Smooth muscle cell (in vitro differentiated cells): ENCODE results near the gene CPN1. TPM values are rescaled to one million over a fixed set of nuclear protein-coding genes. Genes with fewer than 3 reads are reported as not detected.
A peak's percentile ranks its signal among the peaks of the same experiment; 100 is the strongest.

Source experiments
- DNase-seq: peaks from one replicate; lab custom pipeline; 2025; ENCODE audit not compliant: unreplicated experiment; lab: John Stamatoyannopoulos, UW
- H2AFZ ChIP-seq: fragments of 200-600 bp; sonication (generic); 2 replicates; pipeline ENCODE4 v1.6.0; 2016; ENCODE audit warnings: antibody characterized with exemption, low read depth, mild to moderate bottlenecking
- H3F3A ChIP-seq: fragments of 200-600 bp; sonication (generic); 2 replicates; pipeline ENCODE4 v1.6.0; 2017; ENCODE audit warnings: antibody characterized with exemption, low read depth
- H3K27ac ChIP-seq: fragments of 200-600 bp; sonication (generic); 2 replicates; pipeline ENCODE4 v1.5.1; 2016; ENCODE audit warnings: low read depth, mild to moderate bottlenecking
- H3K27me3 ChIP-seq: fragments of 200-600 bp; sonication (generic); 2 replicates; pipeline ENCODE4 v1.6.1; 2016; ENCODE audit warnings: low read depth, mild to moderate bottlenecking
- H3K36me3 ChIP-seq: fragments of 200-600 bp; sonication (generic); 2 replicates; pipeline ENCODE4 v1.5.1; 2016; ENCODE audit warnings: low read depth
- H3K4me1 ChIP-seq: fragments of 200-600 bp; sonication (generic); 2 replicates; pipeline ENCODE4 v1.5.1; 2016; ENCODE audit warnings: low read depth
- H3K4me2 ChIP-seq: fragments of 200-600 bp; sonication (generic); 2 replicates; pipeline ENCODE4 v1.6.0; 2016; ENCODE audit warnings: mild to moderate bottlenecking
- H3K4me3 ChIP-seq: fragments of 200-600 bp; sonication (generic); 2 replicates; pipeline ENCODE4 v1.5.1; 2016; ENCODE audit warnings: mild to moderate bottlenecking
- H3K79me2 ChIP-seq: fragments of 200-600 bp; sonication (generic); 2 replicates; pipeline ENCODE4 v1.6.0; 2016; ENCODE audit warnings: low read depth, mild to moderate bottlenecking
- H3K9ac ChIP-seq: fragments of 200-600 bp; sonication (generic); 2 replicates; pipeline ENCODE4 v1.6.0; 2016; ENCODE audit warnings: low read depth
- H3K9me3 ChIP-seq: fragments of 200-600 bp; sonication (generic); replicated peaks from 2 replicates; pipeline ENCODE4 v1.5.1; 2016; ENCODE audit warnings: low read depth
- H4K20me1 ChIP-seq: fragments of 200-600 bp; sonication (generic); 2 replicates; pipeline ENCODE4 v1.6.0; 2016; ENCODE audit warnings: low read depth
- WGBS: methylation state at CpG from one replicate; pipeline ENCODE4 v1.1.7; 2016; ENCODE audit warnings: low lambda C conversion rate; 5-methylcytosine and 5-hydroxymethylcytosine counted together
- polyA plus RNA-seq: library from polyadenylated mRNA; unstranded; fragments of >200 nt; fragmentation: Nextera tagmentation; extraction: Ambion mirVana; gene quantifications from 2 replicates; pipeline ENCODE4 v1.2.1, GENCODE V29; 2016
- total RNA-seq: library from RNA; depleted of rRNA; stranded (reverse); fragments of >200 nt; gene quantifications from 2 replicates; pipeline ENCODE4 v1.2.3, GENCODE V29; 2014
- TF ChIP-seq, protein P1 (sequence below): fragments of 200-600 bp; sonication (generic); IDR thresholded peaks from 2 replicates; pipeline ENCODE4 v1.5.1; 2017; ENCODE audit warnings: borderline replicate concordance, mild to moderate bottlenecking, antibody characterized with exemption; ENCODE audit not compliant: insufficient read depth, poor library complexity, severe bottlenecking

Gene CPN1
- total and polyA plus RNA-seq, 2 experiments from 2014 or later: not detected

DNA sequence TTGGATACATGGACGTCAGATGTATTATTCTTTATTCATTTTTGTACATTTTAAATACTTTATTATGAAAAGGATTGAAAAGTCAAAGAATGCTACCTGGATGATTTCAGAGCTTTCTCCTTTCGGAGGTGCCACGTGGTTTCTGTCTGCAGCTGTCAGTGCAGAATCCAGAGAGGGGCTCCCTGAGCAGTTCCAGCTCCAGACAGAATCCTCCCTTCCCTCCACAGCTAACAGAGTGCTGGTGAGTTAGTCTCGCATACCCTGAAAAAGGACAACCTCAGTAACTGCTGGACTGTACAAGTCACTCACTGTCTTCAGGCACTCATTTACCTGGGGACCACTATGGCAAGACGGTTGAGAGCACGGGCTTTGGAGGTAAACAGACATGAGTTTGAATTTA is 82.8 kb downstream of the CPN1 start:
- H3K27me3 ChIP-seq: no peaks in the 10 kb centered on the region
- H3K36me3 ChIP-seq: no peaks in the 10 kb centered on the region
- H3K4me1 ChIP-seq: peaks cover 31% of the 10 kb centered on the region
- H3K4me2 ChIP-seq: no peak overlapping the region
- peaks cover 19% of the 10 kb centered on the region for H3F3A ChIP-seq
- no peak overlapping the region for H2AFZ ChIP-seq
- DNase-seq: no peak
- TF ChIP-seq, protein P1, sequence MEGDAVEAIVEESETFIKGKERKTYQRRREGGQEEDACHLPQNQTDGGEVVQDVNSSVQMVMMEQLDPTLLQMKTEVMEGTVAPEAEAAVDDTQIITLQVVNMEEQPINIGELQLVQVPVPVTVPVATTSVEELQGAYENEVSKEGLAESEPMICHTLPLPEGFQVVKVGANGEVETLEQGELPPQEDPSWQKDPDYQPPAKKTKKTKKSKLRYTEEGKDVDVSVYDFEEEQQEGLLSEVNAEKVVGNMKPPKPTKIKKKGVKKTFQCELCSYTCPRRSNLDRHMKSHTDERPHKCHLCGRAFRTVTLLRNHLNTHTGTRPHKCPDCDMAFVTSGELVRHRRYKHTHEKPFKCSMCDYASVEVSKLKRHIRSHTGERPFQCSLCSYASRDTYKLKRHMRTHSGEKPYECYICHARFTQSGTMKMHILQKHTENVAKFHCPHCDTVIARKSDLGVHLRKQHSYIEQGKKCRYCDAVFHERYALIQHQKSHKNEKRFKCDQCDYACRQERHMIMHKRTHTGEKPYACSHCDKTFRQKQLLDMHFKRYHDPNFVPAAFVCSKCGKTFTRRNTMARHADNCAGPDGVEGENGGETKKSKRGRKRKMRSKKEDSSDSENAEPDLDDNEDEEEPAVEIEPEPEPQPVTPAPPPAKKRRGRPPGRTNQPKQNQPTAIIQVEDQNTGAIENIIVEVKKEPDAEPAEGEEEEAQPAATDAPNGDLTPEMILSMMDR: no peak
- H3K9ac ChIP-seq: no peak overlapping the region
- WGBS: 71% methylated on average over 6 of the region's 6 CpGs
- peaks cover 97% of the 10 kb centered on the region for H3K79me2 ChIP-seq
- peaks cover 58% of the 10 kb centered on the region for H4K20me1 ChIP-seq
- H3K27ac ChIP-seq: peak overlapping the region; percentile 10
- H3K4me3 ChIP-seq: no peak overlapping the region
- H3K9me3 ChIP-seq: no peaks in the 10 kb centered on the region

DNA sequence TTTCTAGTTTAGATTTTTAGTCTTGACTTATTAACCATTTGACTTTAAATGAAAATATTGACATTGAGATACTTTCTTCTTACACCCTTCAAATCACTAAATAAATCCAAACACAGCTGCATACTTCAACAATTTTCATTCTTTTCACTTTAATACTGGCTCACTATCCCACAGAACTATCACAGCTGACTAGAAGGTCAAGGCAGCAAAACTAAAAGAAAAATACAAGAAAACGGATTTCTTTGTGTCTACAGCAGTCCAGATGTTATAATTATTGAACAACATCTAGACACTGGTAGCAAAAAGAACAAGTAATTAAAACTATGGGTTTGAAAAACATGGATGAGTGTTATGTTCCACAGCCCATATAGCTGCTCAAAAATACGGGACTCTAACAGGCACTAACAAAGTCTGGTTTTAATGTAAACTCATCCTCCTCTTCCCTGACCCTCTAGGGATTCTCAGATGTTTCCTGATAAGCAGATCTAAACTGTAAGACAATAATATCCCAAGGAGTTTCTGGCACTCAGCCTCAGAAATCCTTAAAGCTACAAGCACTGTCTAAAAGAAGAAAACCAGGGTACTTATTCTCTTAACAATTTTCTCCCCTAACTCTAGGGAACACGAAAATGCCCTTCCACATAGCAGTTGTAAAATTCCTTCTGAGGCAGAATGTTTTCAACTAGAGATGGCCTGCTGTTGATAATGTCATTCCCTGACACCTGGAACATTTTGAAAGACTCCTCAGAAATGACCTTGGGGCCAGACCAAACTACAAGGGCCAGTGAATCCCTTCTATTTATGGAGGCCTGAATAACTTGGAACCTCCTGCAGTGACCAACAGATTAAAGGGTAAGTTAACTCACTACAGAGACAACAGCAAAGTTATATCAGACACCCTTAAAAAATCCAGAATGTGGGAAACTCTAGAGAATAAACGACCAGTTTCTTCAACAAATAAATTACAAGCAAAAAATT is 84.7 kb downstream of the CPN1 start:
- peaks cover 58% of the 10 kb centered on the region for H4K20me1 ChIP-seq
- H3K4me3 ChIP-seq: peak overlapping the region; percentile 6
- no peaks in the 10 kb centered on the region for H3K27me3 ChIP-seq
- H3K79me2 ChIP-seq: peaks cover 97% of the 10 kb centered on the region
- no peaks in the 10 kb centered on the region for H3K9me3 ChIP-seq
- H3K4me1 ChIP-seq: peaks cover 28% of the 10 kb centered on the region
- peak overlapping the region; percentile 15 for H3K9ac ChIP-seq
- TF ChIP-seq, protein P1: no peak
- H3K27ac ChIP-seq: peak overlapping the region; percentile 88
- 19% methylated on average over 4 of the region's 4 CpGs for WGBS
- no peak for DNase-seq
- no peak overlapping the region for H2AFZ ChIP-seq
- H3K4me2 ChIP-seq: peak overlapping the region; percentile 75
- H3K36me3 ChIP-seq: no peaks in the 10 kb centered on the region
- H3F3A ChIP-seq: peaks cover 21% of the 10 kb centered on the region

DNA sequence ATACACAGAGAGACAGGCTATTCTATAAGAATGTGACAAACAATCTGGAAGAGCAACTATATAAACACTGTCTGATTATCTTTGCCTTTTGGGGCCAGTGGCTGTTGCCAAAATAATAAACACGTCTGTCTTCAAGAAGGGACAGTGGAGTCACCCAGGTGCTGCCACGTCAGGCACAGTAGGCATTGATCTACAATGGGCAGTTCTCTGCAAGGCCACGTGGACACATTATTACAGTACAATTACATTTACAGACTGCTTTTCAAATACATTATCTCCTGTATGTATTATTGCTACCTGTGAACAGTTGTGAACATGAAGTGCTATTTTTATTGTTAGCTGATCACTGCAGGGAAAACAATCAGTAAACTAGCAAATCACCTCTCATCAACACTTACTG is 86.0 kb downstream of the CPN1 start:
- Histone ChIP-seq H3K27me3 (no peaks in the 10 kb centered on the region), H3K4me2 (no peak overlapping the region), H3K9me3 (no peaks in the 10 kb centered on the region), H3K36me3 (no peaks in the 10 kb centered on the region), H3K4me1 (peaks cover 28% of the 10 kb centered on the region), H3K27ac (peak overlapping the region; percentile 88), H3K4me3 (no peak overlapping the region), H3K79me2 (peaks cover 97% of the 10 kb centered on the region), H3F3A (peaks cover 21% of the 10 kb centered on the region), H3K9ac (no peak overlapping the region), H2AFZ (no peak overlapping the region), H4K20me1 (peaks cover 55% of the 10 kb centered on the region)
- 76% methylated on average over 3 of the region's 3 CpGs for WGBS
- DNase-seq: no peak
- TF ChIP-seq, protein P1: no peak

DNA sequence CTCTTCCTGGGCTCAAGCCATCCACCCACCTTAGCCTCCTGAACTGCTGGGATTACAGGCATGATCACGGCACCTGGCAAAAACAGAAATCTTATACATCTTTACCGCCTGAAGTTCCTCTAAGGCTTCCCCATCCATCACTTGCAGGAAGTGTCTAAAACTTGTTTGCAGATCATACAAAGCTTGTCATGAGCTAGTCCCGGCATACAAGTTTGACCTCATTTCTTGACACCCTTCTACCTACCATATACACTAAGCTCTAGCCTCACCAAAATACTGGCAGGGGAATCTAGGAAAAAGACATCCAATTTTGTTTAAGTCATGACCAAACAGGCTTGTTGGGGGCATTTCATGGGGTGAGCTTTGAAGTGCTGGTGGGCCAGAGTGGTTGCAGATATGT is 86.4 kb downstream of the CPN1 start:
- TF ChIP-seq, protein P1: no peak

More for the DNA sequence above, 86.4 kb downstream of the CPN1 start:
- H3K36me3 ChIP-seq: no peaks in the 10 kb centered on the region
- H2AFZ ChIP-seq: no peak overlapping the region
- no peaks in the 10 kb centered on the region for H3K27me3 ChIP-seq
- no peak overlapping the region for H3K9ac ChIP-seq
- H3K9me3 ChIP-seq: no peaks in the 10 kb centered on the region
- 94% methylated on average over 3 of the region's 3 CpGs for WGBS
- H3K4me2 ChIP-seq: no peak overlapping the region
- no peak for DNase-seq
- H3K27ac ChIP-seq: peak overlapping the region; percentile 88
- peaks cover 97% of the 10 kb centered on the region for H3K79me2 ChIP-seq
- peaks cover 21% of the 10 kb centered on the region for H3F3A ChIP-seq
- H4K20me1 ChIP-seq: peaks cover 52% of the 10 kb centered on the region
- H3K4me3 ChIP-seq: no peak overlapping the region
- peaks cover 26% of the 10 kb centered on the region for H3K4me1 ChIP-seq
